H1 (cell line): ENCODE results near the gene ZRANB1. TPM values are rescaled to one million over a fixed set of nuclear protein-coding genes. Genes with fewer than 3 reads are reported as not detected.

Experiments used
- CTCF ChIA-PET: fragments of 300-600 bp; sonication (Branson Sonifier 250); formaldehyde crosslinking; loops from one replicate; lab custom pipeline; 2021; ENCODE audit not compliant: partially characterized antibody; lab: Charles Lee
- POLR2A ChIA-PET: fragments of 300-600 bp; sonication (Branson Sonifier 250); formaldehyde crosslinking; loops from one replicate; lab custom pipeline; 2021; ENCODE audit warnings: inconsistent platforms; ENCODE audit not compliant: partially characterized antibody; lab: Charles Lee
- DNase-seq, 2 experiments: peaks; one replicate each; pipeline versions ENCODE4 v3.0.0 to v3.0.0-alpha.2; 2010 to 2022; ENCODE audit warnings: low spot score in 2 of 2, low read depth in 1 of 2, mixed read lengths in 1 of 2
- FAIRE-seq: peaks from 2 replicates; lab custom pipeline; 2011; peaks lifted over from hg19 to GRCh38; lab: Jason Lieb, UNC
- H2AFZ ChIP-seq: 2 replicates; pipeline ENCODE4 v1.8.1; 2012; ENCODE audit warnings: low read length, inconsistent platforms
- H2AK5ac ChIP-seq: 2 replicates; pipeline ENCODE4 v1.6.1; 2013; ENCODE audit warnings: low read depth, low read length
- H2BK120ac ChIP-seq: replicated peaks from 2 replicates; pipeline ENCODE3; 2013; ENCODE audit warnings: low read depth, low read length, inconsistent platforms
- H2BK12ac ChIP-seq: 2 replicates; pipeline ENCODE4 v1.6.1; 2013; ENCODE audit warnings: low read depth, low read length
- H2BK15ac ChIP-seq: 2 replicates; pipeline ENCODE4 v1.6.1; 2013; ENCODE audit warnings: low read length
- H2BK20ac ChIP-seq: 2 replicates; pipeline ENCODE4 v1.6.1; 2013; ENCODE audit warnings: low read length
- H2BK5ac ChIP-seq: 2 replicates; pipeline ENCODE4 v1.6.1; 2013; ENCODE audit warnings: low read depth, low read length
- H3K14ac ChIP-seq: 2 replicates; pipeline ENCODE4 v1.6.1; 2013; ENCODE audit warnings: inconsistent platforms; ENCODE audit not compliant: insufficient read length
- H3K18ac ChIP-seq: 2 replicates; pipeline ENCODE4 v1.6.1; 2013; ENCODE audit warnings: low read length; ENCODE audit errors: extremely low read depth
- H3K23ac ChIP-seq: 2 replicates; pipeline ENCODE4 v1.6.1; 2013; ENCODE audit warnings: inconsistent platforms; ENCODE audit not compliant: insufficient read length
- H3K23me2 ChIP-seq: 2 replicates; pipeline ENCODE4 v1.6.1; 2013; ENCODE audit warnings: low read depth, low read length
- H3K27ac ChIP-seq: 2 replicates; pipeline ENCODE4 v1.6.1; 2011; ENCODE audit warnings: low read depth, low read length, inconsistent platforms
- H3K27me3 ChIP-seq, 4 experiments: replicated peaks in 1 of 4; 1 replicate in 1 of 4; 2 replicates in 3 of 4; pipeline versions ENCODE4 v1.6.1 to v1.8.1; 2011 to 2013; ENCODE audit warnings: low read length in 3 of 4, mild to moderate bottlenecking in 3 of 4, inconsistent platforms in 2 of 4, mixed read lengths in 2 of 4, moderate library complexity in 1 of 4; ENCODE audit not compliant: control insufficient read depth in 3 of 4, insufficient read depth in 3 of 4; ENCODE audit errors: extremely low read depth in 1 of 4
- H3K36me3 ChIP-seq, 4 experiments: 2 replicates each; pipeline versions ENCODE4 v1.6.1 to v1.8.1; 2011 to 2013; ENCODE audit warnings: mild to moderate bottlenecking in 4 of 4, low read length in 3 of 4, moderate library complexity in 2 of 4, control low read depth in 1 of 4, inconsistent platforms in 1 of 4; ENCODE audit not compliant: insufficient read depth in 4 of 4, control insufficient read depth in 2 of 4
- H3K4ac ChIP-seq: replicated peaks from 2 replicates; pipeline ENCODE3; 2013; ENCODE audit warnings: low read length, low read depth, mixed read lengths, inconsistent platforms; ENCODE audit not compliant: insufficient read length
- H3K4me1 ChIP-seq, 4 experiments: replicated peaks in 1 of 4; 1 replicate in 1 of 4; 2 replicates in 3 of 4; pipeline versions ENCODE4 v1.6.1 to v1.8.1; 2011 to 2013; ENCODE audit warnings: low read length in 3 of 4, inconsistent platforms in 2 of 4, mixed read lengths in 1 of 4; ENCODE audit not compliant: insufficient read depth in 4 of 4, control insufficient read depth in 3 of 4
- H3K4me2 ChIP-seq, 2 experiments: 2 replicates each; pipeline versions ENCODE4 v1.6.1 to v1.8.1; 2011 to 2013; ENCODE audit warnings: low read depth in 2 of 2, low read length in 2 of 2, control low read depth in 1 of 2, inconsistent platforms in 1 of 2, mild to moderate bottlenecking in 1 of 2; ENCODE audit not compliant: insufficient read depth in 1 of 2
- H3K4me3 ChIP-seq, 4 experiments: fragments of 200-600, 300-600 bp in 1 of 4; sonication (generic), shearing (Covaris generic), sonication (Bioruptor Twin) in 1 of 4; 2 replicates each; pipeline versions ENCODE4 v1.5.1 to v1.8.1; 2011 to 2016; ENCODE audit warnings: low read length in 4 of 4, low read depth in 3 of 4, control low read depth in 2 of 4, inconsistent platforms in 2 of 4, mild to moderate bottlenecking in 2 of 4, mixed read lengths in 1 of 4, moderate library complexity in 1 of 4; ENCODE audit not compliant: insufficient read depth in 2 of 4; ENCODE audit errors: extremely low read depth in 1 of 4
- H3K56ac ChIP-seq: replicated peaks from 2 replicates; pipeline ENCODE3; 2013; ENCODE audit warnings: low read depth, mild to moderate bottlenecking, mixed read lengths, low read length, inconsistent platforms; ENCODE audit not compliant: insufficient read length
- H3K79me1 ChIP-seq: 2 replicates; pipeline ENCODE4 v1.6.1; 2013; ENCODE audit warnings: low read depth, low read length, control low read depth
- H3K79me2 ChIP-seq, 2 experiments: 2 replicates each; pipeline versions ENCODE4 v1.6.1 to v1.8.1; 2012 to 2013; ENCODE audit warnings: low read length in 2 of 2, mild to moderate bottlenecking in 2 of 2, inconsistent platforms in 1 of 2; ENCODE audit not compliant: insufficient read depth in 2 of 2, control insufficient read depth in 1 of 2
- H3K9ac ChIP-seq, 4 experiments: replicated peaks in 1 of 4; 1 replicate in 1 of 4; 2 replicates in 3 of 4; pipeline versions ENCODE4 v1.6.1 to v1.8.1; 2011 to 2013; ENCODE audit warnings: low read depth in 3 of 4, low read length in 3 of 4, control low read depth in 2 of 4, mild to moderate bottlenecking in 2 of 4, moderate library complexity in 2 of 4, inconsistent platforms in 1 of 4; ENCODE audit errors: extremely low read depth in 1 of 4
- H3K9me3 ChIP-seq, 2 experiments: 2 replicates each; pipeline versions ENCODE4 v1.6.1 to v1.8.1; 2012 to 2013; ENCODE audit warnings: mild to moderate bottlenecking in 2 of 2, moderate library complexity in 2 of 2, control low read depth in 1 of 2, inconsistent platforms in 1 of 2, low read depth in 1 of 2, low read length in 1 of 2, mixed read lengths in 1 of 2; ENCODE audit not compliant: insufficient read depth in 2 of 2
- H4K20me1 ChIP-seq, 2 experiments: replicated peaks in 1 of 2; 2 replicates each; pipeline versions ENCODE3 to v1.8.1; 2011 to 2013; ENCODE audit warnings: inconsistent platforms in 2 of 2, low read length in 2 of 2, mild to moderate bottlenecking in 1 of 2; ENCODE audit not compliant: insufficient read depth in 2 of 2, control insufficient read depth in 1 of 2
- H4K5ac ChIP-seq: 2 replicates; pipeline ENCODE4 v1.6.1; 2013; ENCODE audit warnings: low read length, low read depth, mixed read lengths, inconsistent platforms; ENCODE audit not compliant: insufficient read length
- H4K8ac ChIP-seq: 2 replicates; pipeline ENCODE4 v1.8.0; 2013; ENCODE audit warnings: mild to moderate bottlenecking, moderate library complexity, low read length, inconsistent platforms; ENCODE audit not compliant: insufficient read depth; ENCODE audit errors: extremely low read depth
- H4K91ac ChIP-seq: replicated peaks from 2 replicates; pipeline ENCODE3; 2013; ENCODE audit warnings: low read length, mixed read lengths, inconsistent platforms; ENCODE audit not compliant: insufficient read length
- ATF2 ChIP-seq: IDR thresholded peaks from 2 replicates; pipeline ENCODE4 v1.6.1; 2012; ENCODE audit warnings: low read length, inconsistent platforms
- CTCF ChIP-seq, 3 experiments: IDR thresholded peaks; 1 replicate in 2 of 3; 2 replicates in 1 of 3; pipeline versions ENCODE4 v1.5.1 to v1.6.1; 2011; ENCODE audit warnings: low read length in 3 of 3, mild to moderate bottlenecking in 3 of 3, inconsistent platforms in 2 of 3, low read depth in 1 of 3, moderate library complexity in 1 of 3; ENCODE audit not compliant: insufficient read depth in 1 of 3; ENCODE audit errors: control extremely low read depth in 1 of 3
- JUN ChIP-seq: IDR thresholded peaks from 2 replicates; pipeline ENCODE4 v1.6.1; 2011; ENCODE audit warnings: low read depth, mild to moderate bottlenecking, improper control_type of control experiment, low read length
- WGBS, 2 experiments: shearing (Covaris generic) in 1 of 2; methylation state at CpG; one replicate each; pipeline versions ENCODE4 v1.1.6 to v1.1.7; 2013 to 2015; ENCODE audit warnings: low lambda C conversion rate in 2 of 2, mixed read lengths in 2 of 2, inconsistent platforms in 1 of 2, low coverage in 1 of 2, missing lambda C conversion rate in 1 of 2; ENCODE audit not compliant: insufficient replicate concordance in 2 of 2, insufficient coverage in 1 of 2, insufficient read length in 1 of 2; ENCODE audit errors: extremely low coverage in 1 of 2, missing lambda C conversion rate in 1 of 2; 5-methylcytosine and 5-hydroxymethylcytosine counted together
- polyA plus RNA-seq, 7 experiments: library from polyadenylated mRNA; depleted of rRNA in 3 of 7; stranded (reverse) in 5 of 7; unstranded in 2 of 7; fragments of >200 nt in 5 of 7; fragments of 200-250 nt in 2 of 7; gene quantifications; 1 replicate in 5 of 7; 2 replicates in 1 of 7; 4 replicates in 1 of 7; pipeline versions ENCODE4 v1.2.1 to v1.2.3, GENCODE V29; 2011 to 2013; ENCODE audit warnings: missing spikeins in 2 of 7, mixed read lengths in 2 of 7
- total RNA-seq: library from RNA; stranded (reverse); fragmentation: NEBNext Ultra II Directional; extraction: Animal tissue kit (Norgen Biotek cat#: 25700); gene quantifications from 2 replicates; pipeline ENCODE4 v1.2.1, GENCODE V29; 2021

Gene ZRANB1
- total and polyA plus RNA-seq, 2 of the 8 experiments (the other 6 are each of a cell fraction or from before 2014, with no cell fraction given): 6.1 to 19.9 TPM

GRCh38 chr10:124977161-124977560, 35.2 kb downstream of the ZRANB1 start:
- no peak overlapping the region for H2BK15ac ChIP-seq
- no peaks in the 10 kb centered on the region for H3K9me3 ChIP-seq
- no peak overlapping the region for H3K9ac ChIP-seq
- H3K14ac ChIP-seq: no peak overlapping the region
- no peaks in the 10 kb centered on the region for H3K79me1 ChIP-seq
- POLR2A ChIA-PET: no interaction called here
- H2AK5ac ChIP-seq: no peak overlapping the region
- H2BK5ac ChIP-seq: no peak overlapping the region
- no peaks in the 10 kb centered on the region; a peak in 1 of 7 replicates for H3K27me3 ChIP-seq
- no peak overlapping the region for H3K18ac ChIP-seq
- no peak overlapping the region for H3K4me2 ChIP-seq
- no peak overlapping the region for H3K4me3 ChIP-seq
- no peak overlapping the region for H4K5ac ChIP-seq
- CTCF ChIA-PET: interaction anchor here (0.8 to 1.1 kb wide), 2 partner anchors 14 to 65 kb away, joined by 3 read pairs; no protein-coding TSS in a partner anchor
- no peak overlapping the region for H2BK120ac ChIP-seq
- H4K20me1 ChIP-seq: peaks cover 2 to 12% of the 10 kb centered on the region in 2 experiments
- WGBS, 2 experiments: 98% methylated on average over 3 of the region's 3 CpGs; no CpG with 5 or more reads in 1 of the 2 experiments
- no peaks in the 10 kb centered on the region for H3K4me1 ChIP-seq
- H2AFZ ChIP-seq: no peak overlapping the region
- H4K8ac ChIP-seq: no peak overlapping the region
- H3K27ac ChIP-seq: no peak overlapping the region
- no peak for DNase-seq
- H2BK12ac ChIP-seq: no peak overlapping the region
- H3K23ac ChIP-seq: no peak overlapping the region
- H4K91ac ChIP-seq: no peak overlapping the region
- H3K56ac ChIP-seq: no peak overlapping the region
- H3K36me3 ChIP-seq: peaks cover 0 to 30% (median 5%) of the 10 kb centered on the region in 4 experiments; a peak in 5 of 8 replicates
- no peak overlapping the region for H2BK20ac ChIP-seq
- H3K4ac ChIP-seq: no peak overlapping the region
- no peaks in the 10 kb centered on the region for H3K23me2 ChIP-seq
- no peak for FAIRE-seq
- peaks cover 0 to 28% of the 10 kb centered on the region in 2 experiments; a peak in 2 of 4 replicates for H3K79me2 ChIP-seq
- TF ChIP-seq ATF2: no peak
- TF ChIP-seq JUN: no peak
- TF ChIP-seq CTCF (IDR thresholded peaks at IDR 0.05; ENCODE audit: control extremely low read depth in 1 of 3, insufficient read depth in 1 of 3, low read depth in 1 of 3, low read length in 3 of 3): no peak
